Hepatocyte (in vitro differentiated cells): ENCODE results near the gene DSCAM.

Experiments
- EZH2 ChIP-seq: fragments of 200-600 bp; sonication (generic); IDR thresholded peaks from 2 replicates; pipeline ENCODE4 v1.6.1; 2016; ENCODE audit warnings: antibody characterized with exemption, mild to moderate bottlenecking, borderline replicate concordance
- EZH2phosphoT487 ChIP-seq: fragments of 200-600 bp; sonication (generic); IDR thresholded peaks from one replicate; pipeline ENCODE4 v1.6.1; 2018; ENCODE audit warnings: antibody characterized with exemption, mild to moderate bottlenecking, low read depth, moderate library complexity; ENCODE audit not compliant: unreplicated experiment, severe bottlenecking
- TF ChIP-seq, protein P1 (sequence below): fragments of 200-600 bp; sonication (generic); IDR thresholded peaks from 2 replicates; pipeline ENCODE4 v1.5.1; 2016; ENCODE audit warnings: antibody characterized with exemption, mild to moderate bottlenecking; ENCODE audit not compliant: poor library complexity

DNA sequence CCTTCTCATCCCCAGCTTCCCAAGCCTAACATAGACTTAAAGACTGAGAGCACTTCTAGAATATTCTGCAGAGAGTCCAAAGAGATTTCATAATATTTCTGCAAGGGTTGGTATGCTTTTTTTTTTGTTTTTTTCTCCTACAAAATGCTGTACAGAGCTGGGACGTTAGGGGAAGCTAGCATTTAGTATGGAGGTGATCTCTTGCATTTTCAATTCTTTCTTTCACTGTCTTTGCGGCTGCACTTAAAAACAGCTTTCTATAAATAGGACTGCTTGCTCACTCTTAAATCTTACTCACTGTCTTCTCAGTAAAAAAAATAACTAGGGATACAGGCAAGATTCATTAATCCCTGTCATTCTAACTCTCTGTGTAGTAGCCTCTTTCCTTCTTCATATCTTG, 7.4 kb downstream of the DSCAM start:
- no peak for TF ChIP-seq EZH2
- TF ChIP-seq, protein P1, sequence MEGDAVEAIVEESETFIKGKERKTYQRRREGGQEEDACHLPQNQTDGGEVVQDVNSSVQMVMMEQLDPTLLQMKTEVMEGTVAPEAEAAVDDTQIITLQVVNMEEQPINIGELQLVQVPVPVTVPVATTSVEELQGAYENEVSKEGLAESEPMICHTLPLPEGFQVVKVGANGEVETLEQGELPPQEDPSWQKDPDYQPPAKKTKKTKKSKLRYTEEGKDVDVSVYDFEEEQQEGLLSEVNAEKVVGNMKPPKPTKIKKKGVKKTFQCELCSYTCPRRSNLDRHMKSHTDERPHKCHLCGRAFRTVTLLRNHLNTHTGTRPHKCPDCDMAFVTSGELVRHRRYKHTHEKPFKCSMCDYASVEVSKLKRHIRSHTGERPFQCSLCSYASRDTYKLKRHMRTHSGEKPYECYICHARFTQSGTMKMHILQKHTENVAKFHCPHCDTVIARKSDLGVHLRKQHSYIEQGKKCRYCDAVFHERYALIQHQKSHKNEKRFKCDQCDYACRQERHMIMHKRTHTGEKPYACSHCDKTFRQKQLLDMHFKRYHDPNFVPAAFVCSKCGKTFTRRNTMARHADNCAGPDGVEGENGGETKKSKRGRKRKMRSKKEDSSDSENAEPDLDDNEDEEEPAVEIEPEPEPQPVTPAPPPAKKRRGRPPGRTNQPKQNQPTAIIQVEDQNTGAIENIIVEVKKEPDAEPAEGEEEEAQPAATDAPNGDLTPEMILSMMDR = no peak
- no peak for TF ChIP-seq EZH2phosphoT487
